22Rv1 (cell line): ENCODE measurements around the gene MED23.

ENCODE experiments used
- H3K27ac ChIP-seq: fragments of 450-650 bp; 2 replicates; pipeline ENCODE4 v1.5.1; 2017
- ZFX ChIP-seq: fragments of 450-650 bp; IDR thresholded peaks from 2 replicates; pipeline ENCODE4 v1.6.1; 2017; ENCODE audit warnings: antibody characterized with exemption, borderline replicate concordance
- TF ChIP-seq, protein P1 (sequence below): fragments of 450-650 bp; IDR thresholded peaks from 2 replicates; pipeline ENCODE4 v1.5.1; 2017; ENCODE audit warnings: mild to moderate bottlenecking

Gene MED23

DNA sequence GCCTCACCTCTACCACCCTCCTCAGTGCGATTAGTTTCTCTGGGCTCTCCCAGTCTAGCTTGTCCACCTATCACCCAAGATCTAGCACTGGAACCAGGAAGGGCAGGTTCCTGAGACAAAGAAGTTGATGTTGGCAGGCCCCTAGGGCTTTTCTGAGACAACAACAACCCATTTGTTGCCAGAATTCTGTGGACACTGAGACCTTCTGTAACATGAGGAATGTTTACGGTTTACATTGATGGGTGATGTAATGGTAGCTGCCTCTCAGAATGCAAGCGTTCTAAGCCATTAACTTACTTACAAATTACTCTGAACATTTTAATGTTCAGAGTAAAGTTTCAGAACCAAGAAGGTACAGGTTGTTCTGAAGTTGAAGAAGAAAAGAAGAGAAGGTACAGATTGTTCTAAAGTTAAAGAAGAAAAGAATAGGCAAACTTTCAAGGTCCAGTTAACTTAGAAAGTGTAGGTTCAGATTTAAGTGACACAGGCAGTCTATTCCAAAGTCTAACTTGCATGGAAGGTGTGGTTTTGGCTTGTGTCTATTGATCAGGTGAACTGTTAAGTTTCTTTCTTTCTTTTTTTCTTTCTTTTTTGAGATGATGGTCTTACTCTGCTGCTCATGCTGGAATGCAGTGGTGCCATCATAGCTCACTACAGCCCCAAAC lies 3.7 kb upstream of the MED23 start:
- H3K27ac ChIP-seq, result peak overlapping the region; percentile 77
- TF ChIP-seq, protein P1, sequence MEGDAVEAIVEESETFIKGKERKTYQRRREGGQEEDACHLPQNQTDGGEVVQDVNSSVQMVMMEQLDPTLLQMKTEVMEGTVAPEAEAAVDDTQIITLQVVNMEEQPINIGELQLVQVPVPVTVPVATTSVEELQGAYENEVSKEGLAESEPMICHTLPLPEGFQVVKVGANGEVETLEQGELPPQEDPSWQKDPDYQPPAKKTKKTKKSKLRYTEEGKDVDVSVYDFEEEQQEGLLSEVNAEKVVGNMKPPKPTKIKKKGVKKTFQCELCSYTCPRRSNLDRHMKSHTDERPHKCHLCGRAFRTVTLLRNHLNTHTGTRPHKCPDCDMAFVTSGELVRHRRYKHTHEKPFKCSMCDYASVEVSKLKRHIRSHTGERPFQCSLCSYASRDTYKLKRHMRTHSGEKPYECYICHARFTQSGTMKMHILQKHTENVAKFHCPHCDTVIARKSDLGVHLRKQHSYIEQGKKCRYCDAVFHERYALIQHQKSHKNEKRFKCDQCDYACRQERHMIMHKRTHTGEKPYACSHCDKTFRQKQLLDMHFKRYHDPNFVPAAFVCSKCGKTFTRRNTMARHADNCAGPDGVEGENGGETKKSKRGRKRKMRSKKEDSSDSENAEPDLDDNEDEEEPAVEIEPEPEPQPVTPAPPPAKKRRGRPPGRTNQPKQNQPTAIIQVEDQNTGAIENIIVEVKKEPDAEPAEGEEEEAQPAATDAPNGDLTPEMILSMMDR, result no peak
- no peak for TF ChIP-seq ZFX

DNA sequence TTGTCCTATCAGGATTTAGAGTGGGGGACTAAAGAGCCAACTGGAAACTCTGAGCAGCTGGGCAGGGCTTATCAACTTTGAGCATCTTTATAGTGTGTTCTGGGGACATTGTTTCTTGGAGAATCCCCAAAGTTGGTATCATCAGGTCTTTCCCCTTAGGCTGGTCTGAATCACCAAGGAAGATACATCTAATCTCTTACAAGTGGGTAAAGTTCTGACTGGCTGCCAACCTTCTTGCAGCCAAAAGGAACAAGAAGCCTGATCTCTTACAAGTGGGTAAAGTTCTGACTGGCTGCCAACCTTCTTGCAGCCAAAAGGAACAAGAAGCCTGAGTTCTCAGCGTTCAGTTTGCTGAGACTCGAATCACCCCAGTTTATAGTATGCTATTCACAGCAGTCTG lies 1.6 kb upstream of the MED23 start:
- peak overlapping the region; percentile 86; the same call in 1 of the 2 replicates for H3K27ac ChIP-seq
- TF ChIP-seq ZFX, result no peak

DNA sequence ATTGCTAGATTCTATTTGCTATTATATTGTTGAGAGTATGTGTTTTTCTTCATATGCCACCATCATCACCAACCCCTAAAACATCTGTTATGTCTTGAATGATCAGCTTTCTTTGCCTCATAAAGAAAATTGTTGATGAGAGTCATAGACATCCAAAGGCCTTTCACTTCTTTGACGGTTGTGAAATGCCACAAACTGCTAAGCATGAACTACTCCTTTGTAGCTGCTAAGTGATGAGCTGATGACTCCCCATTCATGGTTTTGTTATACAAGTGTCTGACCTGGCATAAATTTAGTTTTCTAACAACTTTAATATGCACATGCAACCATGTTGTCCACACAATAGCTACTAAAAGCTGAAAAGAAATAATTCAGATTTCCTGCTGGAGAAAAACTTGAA lies 684 bp upstream of the MED23 start:
- H3K27ac ChIP-seq, result peak overlapping the region; percentile 86; the same call in 1 of the 2 replicates

DNA sequence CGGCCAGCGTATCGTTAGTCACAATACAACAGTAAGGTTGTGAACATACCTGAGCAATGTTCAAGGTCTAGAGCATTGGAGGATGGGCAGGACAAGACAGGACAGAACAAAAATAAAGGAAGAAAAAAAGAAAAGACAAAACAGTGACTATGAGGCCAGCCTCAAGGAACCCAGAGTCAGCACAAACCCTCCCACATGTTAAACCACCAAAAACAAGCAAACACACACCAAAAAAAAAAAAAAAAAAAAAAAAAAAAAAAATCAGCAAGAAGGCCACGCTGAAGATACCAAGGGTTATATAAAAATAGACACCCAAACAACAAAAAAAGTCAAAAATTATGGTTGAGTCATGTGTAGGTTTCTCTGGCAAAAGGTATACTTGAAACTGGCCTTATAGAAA lies 12.8 kb downstream of the MED23 start:
- H3K27ac ChIP-seq, result no peak overlapping the region
- TF ChIP-seq, protein P1, result no peak
- TF ChIP-seq ZFX, result no peak

More for the DNA sequence above, 684 bp upstream of the MED23 start:
- TF ChIP-seq ZFX, result no peak
- TF ChIP-seq, protein P1, result no peak

DNA sequence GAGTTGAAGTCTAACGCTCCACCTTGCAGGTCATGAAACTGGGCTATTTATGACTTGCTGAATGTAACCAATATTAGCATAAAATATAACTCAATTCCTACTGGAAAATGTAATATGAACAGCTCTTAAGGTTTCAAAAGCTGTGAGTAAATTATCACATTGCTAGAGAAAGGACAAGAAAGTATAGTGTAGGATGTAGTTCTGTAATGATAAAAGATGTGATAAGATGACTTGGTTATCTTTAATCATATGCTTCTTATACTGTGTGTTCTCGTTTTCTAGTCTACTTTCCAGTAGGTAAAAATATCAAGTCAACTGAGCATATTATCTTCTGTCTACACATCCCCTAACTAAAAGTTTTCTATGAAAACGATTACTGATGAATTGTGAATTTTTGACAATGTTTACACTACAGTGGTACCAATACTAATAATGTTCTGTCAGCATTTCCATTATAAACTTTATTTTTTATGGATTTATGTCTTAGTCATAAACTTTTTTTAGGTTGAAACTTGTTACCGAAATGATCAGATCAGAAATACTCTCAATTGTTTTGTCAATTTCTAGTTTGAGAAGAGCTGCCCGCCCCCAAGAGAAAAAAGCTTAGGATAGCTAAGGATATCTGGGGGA lies 14.6 kb downstream of the MED23 start:
- no peak overlapping the region for H3K27ac ChIP-seq
- TF ChIP-seq, protein P1, result no peak
- no peak for TF ChIP-seq ZFX

DNA sequence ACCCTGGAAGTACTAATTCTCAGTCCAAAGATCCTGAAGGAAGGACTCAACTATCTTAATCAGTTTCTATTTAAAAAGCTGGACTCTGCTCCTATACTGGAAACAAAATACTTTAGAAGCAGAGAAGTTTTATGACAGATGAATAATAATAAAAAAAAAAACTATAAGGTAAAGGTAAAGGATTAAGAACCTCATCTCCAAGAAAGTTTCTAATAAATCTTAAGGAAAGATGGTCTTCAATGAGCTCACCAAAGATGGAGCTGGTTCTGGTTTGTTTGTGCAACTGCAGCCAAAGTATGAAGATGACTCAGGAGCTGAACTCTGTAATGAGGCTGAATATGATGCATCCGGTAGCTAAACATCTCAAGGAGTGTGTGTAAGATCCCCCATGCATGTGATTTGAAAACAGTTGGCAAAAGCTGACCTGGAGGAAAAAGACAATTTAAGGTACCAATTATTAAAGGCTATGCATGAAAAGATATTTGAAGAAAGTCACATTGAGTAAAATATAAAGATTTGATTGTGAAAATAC lies 25.2 kb downstream of the MED23 start:
- TF ChIP-seq ZFX, result no peak
- TF ChIP-seq, protein P1, result no peak
- no peak overlapping the region for H3K27ac ChIP-seq

DNA sequence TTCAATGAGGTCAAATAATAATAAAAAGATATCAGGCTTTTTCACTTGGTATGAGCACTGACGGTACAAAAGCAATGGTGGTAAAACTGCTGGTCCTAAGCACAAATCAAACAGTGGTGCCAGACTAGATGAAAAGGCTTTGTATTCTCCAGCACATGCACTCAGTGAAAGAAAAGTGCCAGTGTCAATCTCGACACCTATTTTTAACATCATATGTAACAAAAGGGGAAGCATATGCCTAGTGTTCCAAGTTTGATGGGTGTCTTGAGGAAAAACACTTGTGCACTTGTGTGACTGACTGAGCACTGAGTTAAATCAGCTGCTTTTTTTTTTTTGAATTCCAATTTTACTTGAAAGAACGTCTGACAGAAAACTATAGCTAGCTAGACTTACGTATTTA lies 27.3 kb downstream of the MED23 start:
- TF ChIP-seq, protein P1, result no peak
- TF ChIP-seq ZFX, result no peak
- H3K27ac ChIP-seq, result no peak overlapping the region
